Activated T-cell treated with anti-CD3 and anti-CD28 coated beads for 48 hours (primary cell): ENCODE data around the gene SURF1.
"Not testable (repeated sequence)": the region's sequence is repeated elsewhere in the genome, so short reads cannot be mapped to it uniquely, and the experiment has no call there.

Experiments
- DNase-seq: peaks from one replicate; pipeline ENCODE4 v3.0.0-alpha.2; 2020; ENCODE audit warnings: low read depth

The SURF1 gene

GRCh38 chr9:133320421-133320881, 35.8 kb downstream of the SURF1 start:
- DNase-seq: no peak

GRCh38 chr9:133317551-133317950, 38.7 kb downstream of the SURF1 start:
- DNase-seq: not testable (repeated sequence)

GRCh38 chr9:133315997-133316396, 40.3 kb downstream of the SURF1 start:
- DNase-seq: no peak

- no peak for DNase-seq
Measured at GRCh38 chr9:133309608-133310007, 46.7 kb downstream of the SURF1 start.

- DNase-seq: no peak
Measured at GRCh38 chr9:133307301-133307700, 49.0 kb downstream of the SURF1 start.

GRCh38 chr9:133306242-133307204, 49.8 kb downstream of the SURF1 start:
- DNase-seq: no peak

- no peak for DNase-seq
Measured at GRCh38 chr9:133305731-133306130, 50.6 kb downstream of the SURF1 start.

GRCh38 chr9:133304477-133305377, 51.6 kb downstream of the SURF1 start:
- DNase-seq: no peak

GRCh38 chr9:133304158-133304470, 52.2 kb downstream of the SURF1 start:
- DNase-seq: no peak

GRCh38 chr9:133303266-133304157, 52.8 kb downstream of the SURF1 start:
- no peak for DNase-seq
